ENCODE results near the gene CNIH2. TPM values are rescaled to one million over a fixed set of nuclear protein-coding genes. Genes with fewer than 3 reads are reported as not detected.

The CNIH2 gene
- total RNA-seq, 3 donors from 2014 or later = 0.48 TPM; not detected in 2

DNA sequence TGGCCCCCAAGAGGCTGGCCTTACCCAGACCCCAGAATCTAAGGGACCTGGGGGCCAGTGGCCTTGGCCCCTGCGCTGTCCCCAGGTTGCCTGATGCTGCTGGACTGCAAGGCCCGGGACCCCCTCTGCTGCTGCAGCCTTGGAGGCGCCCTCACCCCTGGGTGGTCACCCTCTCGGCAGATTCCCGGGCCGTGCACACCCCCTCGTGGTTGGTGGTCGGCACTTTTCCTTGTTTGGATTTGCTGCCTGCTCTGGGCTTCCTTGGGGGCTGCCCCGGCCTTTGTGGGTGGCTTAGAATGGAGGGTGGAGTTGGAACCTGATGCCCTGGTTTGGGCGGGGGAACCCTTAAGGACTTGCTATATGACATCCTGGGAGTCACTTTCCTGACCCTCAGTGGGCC, 53.0 kb downstream of the CNIH2 start:
- no peak for DNase-seq (ENCODE audit: low spot score in 2 of 2)
- TF ChIP-seq CTCF (IDR thresholded peaks at IDR 0.05) (no peak), POLR2AphosphoS5 (IDR thresholded peaks at IDR 0.05) (no peak), POLR2A (IDR thresholded peaks at IDR 0.05) (no peak)
- intact Hi-C loops (cut with DNase I; ENCODE audit: low total_unique reads) = no loop called here
- Histone ChIP-seq H3K4me3 (no peak overlapping the region), H3K27ac (no peak overlapping the region), H3K36me3 (no peaks in the 10 kb centered on the region), H3K27me3 (no peaks in the 10 kb centered on the region), H3K9me3 (no peaks in the 10 kb centered on the region), H3K4me1 (peaks cover 3 to 4% of the 10 kb centered on the region in 2 donors)

DNA sequence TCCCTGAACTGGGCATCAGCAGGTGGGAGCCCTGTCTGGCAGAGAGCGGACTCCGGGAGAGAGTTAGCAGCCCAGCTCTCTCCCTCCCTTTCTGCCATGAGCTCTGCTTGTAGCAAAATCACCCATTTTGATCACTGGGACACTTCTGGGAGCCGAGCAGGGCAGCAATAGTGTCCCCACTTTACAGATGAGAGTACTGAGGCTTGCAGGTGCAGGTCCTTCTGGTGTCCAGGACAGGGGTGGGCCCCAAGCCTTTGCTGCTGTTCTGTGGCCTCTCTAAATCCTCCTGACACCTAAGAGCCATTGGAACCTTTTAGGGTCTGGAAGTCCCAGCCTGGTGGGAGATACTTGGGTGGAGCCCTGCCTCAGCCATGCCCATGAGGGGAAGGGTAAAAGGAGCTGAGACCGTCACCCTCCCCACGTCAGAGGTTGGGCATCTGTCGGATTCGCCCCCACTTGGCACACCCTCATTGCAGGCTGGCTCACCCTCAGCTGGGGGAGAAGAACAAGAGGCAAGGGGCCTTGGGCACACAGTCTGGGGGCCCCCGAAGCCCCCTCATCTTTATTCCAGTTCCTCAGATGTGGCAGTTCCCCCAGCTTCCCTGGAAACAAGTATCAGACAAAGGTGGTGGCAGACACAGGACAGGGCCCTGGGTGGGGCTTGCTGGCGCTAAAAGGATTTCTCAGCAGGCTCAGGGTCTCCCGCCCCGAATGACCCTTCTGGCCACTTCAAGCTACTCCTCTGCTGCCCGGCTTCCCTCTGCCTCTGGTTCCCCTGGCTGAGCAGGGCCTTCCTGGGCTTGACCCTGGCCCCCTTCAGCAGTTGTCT, 53.8 kb downstream of the CNIH2 start:
- intact Hi-C loops (cut with DNase I; ENCODE audit: low total_unique reads) = no loop called here
- no peak overlapping the region for H3K4me3 ChIP-seq
- DNase-seq (ENCODE audit: low spot score in 2 of 2) = no peak
- no peaks in the 10 kb centered on the region for H3K9me3 ChIP-seq
- no peak for TF ChIP-seq POLR2AphosphoS5 (IDR thresholded peaks at IDR 0.05)
- no peak for TF ChIP-seq POLR2A (IDR thresholded peaks at IDR 0.05)
- TF ChIP-seq CTCF (IDR thresholded peaks at IDR 0.05) = no peak
- no peaks in the 10 kb centered on the region for H3K36me3 ChIP-seq
- no peaks in the 10 kb centered on the region for H3K27me3 ChIP-seq
- H3K4me1 ChIP-seq = peaks cover 3 to 8% of the 10 kb centered on the region in 2 donors
- H3K27ac ChIP-seq = no peak overlapping the region

GRCh38 chr11:66332371-66333219, 54.6 kb downstream of the CNIH2 start:
- peaks cover 3 to 8% of the 10 kb centered on the region in 2 donors for H3K4me1 ChIP-seq
- no peaks in the 10 kb centered on the region for H3K9me3 ChIP-seq
- intact Hi-C loops (cut with DNase I; ENCODE audit: low total_unique reads) = no loop called here
- no peaks in the 10 kb centered on the region for H3K27me3 ChIP-seq
- H3K27ac ChIP-seq = no peak overlapping the region
- no peak overlapping the region for H3K4me3 ChIP-seq
- DNase-seq (ENCODE audit: low spot score in 2 of 2) = no peak
- no peaks in the 10 kb centered on the region for H3K36me3 ChIP-seq
- no peak for TF ChIP-seq POLR2A (IDR thresholded peaks at IDR 0.05)
- TF ChIP-seq CTCF (IDR thresholded peaks at IDR 0.05) = no peak
- no peak for TF ChIP-seq POLR2AphosphoS5 (IDR thresholded peaks at IDR 0.05)

- TF ChIP-seq CTCF (IDR thresholded peaks at IDR 0.05) (no peak), POLR2AphosphoS5 (IDR thresholded peaks at IDR 0.05) (no peak), POLR2A (IDR thresholded peaks at IDR 0.05) (no peak)
- no peak for DNase-seq (ENCODE audit: low spot score in 2 of 2)
- intact Hi-C loops (cut with DNase I; ENCODE audit: low total_unique reads) = no loop called here
Observed at GRCh38 chr11:66333220-66333877, 55.4 kb downstream of the CNIH2 start.

More at GRCh38 chr11:66333220-66333877, 55.4 kb downstream of the CNIH2 start:
- Histone ChIP-seq H3K27me3 (no peaks in the 10 kb centered on the region), H3K9me3 (no peaks in the 10 kb centered on the region), H3K4me1 (peaks cover 0 to 8% of the 10 kb centered on the region in 2 donors), H3K36me3 (no peaks in the 10 kb centered on the region), H3K4me3 (no peak overlapping the region), H3K27ac (no peak overlapping the region)

Other genes with a start within 250 kb of the CNIH2 start
- gene GAL3ST3, start 229.0 kb upstream of the CNIH2 start, total RNA-seq = under 1 TPM in 1 of 3 donors, not detected in 2; 0.29 TPM
- 100 to 1,000 TPM; 144 to 163 (median 154) TPM for gene SF3B2, start 225.8 kb upstream of the CNIH2 start, total RNA-seq
- 10 to 100 TPM; 37.9 to 40.6 (median 38.6) TPM for gene PACS1, start 207.9 kb upstream of the CNIH2 start, total RNA-seq
- 10 to 100 TPM; 13.2 to 15.4 (median 14.1) TPM for gene KLC2, start 20.5 kb upstream of the CNIH2 start, total RNA-seq
- 10 to 100 TPM; 87.2 to 99.4 (median 98.2) TPM for gene RAB1B, start 9.5 kb upstream of the CNIH2 start, total RNA-seq
- 10 to 100 TPM; 56.8 to 61.4 (median 57.7) TPM for gene YIF1A, start 11.0 kb downstream of the CNIH2 start, total RNA-seq
- gene TMEM151A, start 13.7 kb downstream of the CNIH2 start, total RNA-seq = 1 to 10 TPM in 1 of 3 donors, under 1 TPM in 2; 0.16 to 1.6 (median 0.33) TPM
- 10 to 100 TPM; 17.3 to 69.1 (median 24.9) TPM for gene CD248, start 38.9 kb downstream of the CNIH2 start, total RNA-seq
- gene RIN1, start 58.3 kb downstream of the CNIH2 start, total RNA-seq = 1 to 10 TPM; 3.2 to 6.6 (median 5.2) TPM
- 10 to 100 TPM; 52.0 to 61.6 (median 54.3) TPM for gene BRMS1, start 66.9 kb downstream of the CNIH2 start, total RNA-seq
- 10 to 100 TPM; 20.0 to 35.4 (median 30.1) TPM for gene B4GAT1, start 69.5 kb downstream of the CNIH2 start, total RNA-seq
- 1 to 10 TPM; 4.9 to 7.5 (median 6.4) TPM for gene SLC29A2, start 93.6 kb downstream of the CNIH2 start, total RNA-seq
- gene NPAS4, start 142.9 kb downstream of the CNIH2 start, total RNA-seq = not detected
- 10 to 100 TPM; 33.1 to 42.3 (median 36.8) TPM for gene MRPL11, start 160.7 kb downstream of the CNIH2 start, total RNA-seq
- gene PELI3, start 188.7 kb downstream of the CNIH2 start, total RNA-seq = 10 to 100 TPM; 16.0 to 20.0 (median 18.6) TPM
- 10 to 100 TPM; 16.5 to 24.3 (median 16.7) TPM for gene DPP3, start 202.3 kb downstream of the CNIH2 start, total RNA-seq
- gene BBS1, start 232.5 kb downstream of the CNIH2 start, total RNA-seq = 10 to 100 TPM; 51.5 to 79.5 (median 63.8) TPM